NCI-H1092 treated with DMSO at 0.1 percent for 48 hours (cell line): ENCODE measurements around the gene FIGNL2.
"Not testable (repeated sequence)": the region's sequence is repeated elsewhere in the genome, so short reads cannot be mapped to it uniquely, and the experiment has no call there.

Experiments
- DNase-seq: peaks from one replicate; lab custom pipeline; 2025; lab: John Stamatoyannopoulos, UW

FIGNL2 gene, protein sequence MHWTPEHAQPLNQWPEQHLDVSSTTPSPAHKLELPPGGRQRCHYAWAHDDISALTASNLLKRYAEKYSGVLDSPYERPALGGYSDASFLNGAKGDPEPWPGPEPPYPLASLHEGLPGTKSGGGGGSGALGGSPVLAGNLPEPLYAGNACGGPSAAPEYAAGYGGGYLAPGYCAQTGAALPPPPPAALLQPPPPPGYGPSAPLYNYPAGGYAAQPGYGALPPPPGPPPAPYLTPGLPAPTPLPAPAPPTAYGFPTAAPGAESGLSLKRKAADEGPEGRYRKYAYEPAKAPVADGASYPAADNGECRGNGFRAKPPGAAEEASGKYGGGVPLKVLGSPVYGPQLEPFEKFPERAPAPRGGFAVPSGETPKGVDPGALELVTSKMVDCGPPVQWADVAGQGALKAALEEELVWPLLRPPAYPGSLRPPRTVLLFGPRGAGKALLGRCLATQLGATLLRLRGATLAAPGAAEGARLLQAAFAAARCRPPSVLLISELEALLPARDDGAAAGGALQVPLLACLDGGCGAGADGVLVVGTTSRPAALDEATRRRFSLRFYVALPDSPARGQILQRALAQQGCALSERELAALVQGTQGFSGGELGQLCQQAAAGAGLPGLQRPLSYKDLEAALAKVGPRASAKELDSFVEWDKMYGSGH

DNA sequence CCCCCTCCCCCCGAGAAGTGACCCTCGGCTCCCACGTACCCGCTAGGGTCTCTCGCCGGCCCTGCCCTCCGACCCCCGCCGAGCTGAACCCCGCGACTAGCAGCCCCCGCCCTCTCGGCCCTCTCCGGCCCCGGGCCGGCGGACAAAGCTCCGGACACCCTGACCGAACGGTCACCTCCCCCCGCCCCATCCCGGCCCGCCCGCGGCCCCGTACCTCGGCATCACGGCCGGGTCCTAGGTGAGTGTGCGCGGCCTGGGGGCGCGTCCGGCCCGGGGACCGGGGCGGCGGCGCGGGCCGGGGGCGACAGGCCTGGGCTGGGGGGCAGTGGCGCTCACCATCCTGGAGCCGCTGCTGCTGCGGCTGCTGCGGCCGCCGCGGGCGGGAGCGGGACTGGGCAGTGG lies at the start of gene FIGNL2:
TSS of gene FIGNL2 (minus strand) at position 393 of the 402 bp plus-strand sequence. CDS start 26,305 bp downstream, outside the sequence.
- DNase-seq: no peak

GRCh38 chr12:51897181-51897580 lies 48.7 kb upstream of the FIGNL2 start:
- no peak for DNase-seq

- DNase-seq: no peak
Measured at GRCh38 chr12:51896236-51896635, 47.7 kb upstream of the FIGNL2 start.

GRCh38 chr12:51895378-51896135 lies 47.0 kb upstream of the FIGNL2 start:
- no peak for DNase-seq

- DNase-seq: no peak
Measured at GRCh38 chr12:51893786-51894185, 45.3 kb upstream of the FIGNL2 start.

- DNase-seq: no peak
Measured at GRCh38 chr12:51891843-51892242, 43.3 kb upstream of the FIGNL2 start.

DNA sequence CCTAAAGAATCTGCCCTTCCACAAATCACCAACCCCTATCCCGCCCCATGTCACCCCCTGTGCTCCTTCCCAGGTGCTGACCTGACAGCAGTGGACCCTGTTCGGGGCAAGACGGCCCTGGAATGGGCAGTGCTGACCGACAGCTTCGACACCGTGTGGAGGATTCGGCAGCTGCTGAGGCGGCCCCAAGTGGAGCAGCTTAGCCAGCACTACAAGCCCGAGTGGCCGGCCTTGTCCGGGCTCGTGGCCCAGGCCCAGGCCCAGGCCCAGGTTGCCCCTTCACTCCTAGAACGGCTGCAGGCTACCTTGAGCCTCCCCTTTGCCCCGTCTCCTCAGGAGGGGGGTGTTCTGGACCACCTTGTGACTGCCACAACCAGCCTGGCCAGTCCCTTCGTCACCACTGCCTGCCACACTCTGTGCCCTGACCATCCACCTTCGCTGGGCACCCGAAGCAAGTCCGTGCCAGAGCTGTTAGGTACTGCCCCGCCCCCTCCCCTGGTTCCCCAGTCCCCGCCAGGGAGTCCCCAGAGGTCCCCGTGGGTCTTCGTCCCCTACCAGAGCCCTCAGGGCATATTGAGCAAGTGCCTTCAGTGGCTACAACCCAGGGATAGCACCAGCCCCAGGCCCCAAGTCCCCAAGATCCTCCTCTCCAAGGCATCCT lies 42.1 kb upstream of the FIGNL2 start:
- DNase-seq: no peak

- DNase-seq: no peak
Measured at GRCh38 chr12:51890133-51890464, 41.6 kb upstream of the FIGNL2 start.

DNA sequence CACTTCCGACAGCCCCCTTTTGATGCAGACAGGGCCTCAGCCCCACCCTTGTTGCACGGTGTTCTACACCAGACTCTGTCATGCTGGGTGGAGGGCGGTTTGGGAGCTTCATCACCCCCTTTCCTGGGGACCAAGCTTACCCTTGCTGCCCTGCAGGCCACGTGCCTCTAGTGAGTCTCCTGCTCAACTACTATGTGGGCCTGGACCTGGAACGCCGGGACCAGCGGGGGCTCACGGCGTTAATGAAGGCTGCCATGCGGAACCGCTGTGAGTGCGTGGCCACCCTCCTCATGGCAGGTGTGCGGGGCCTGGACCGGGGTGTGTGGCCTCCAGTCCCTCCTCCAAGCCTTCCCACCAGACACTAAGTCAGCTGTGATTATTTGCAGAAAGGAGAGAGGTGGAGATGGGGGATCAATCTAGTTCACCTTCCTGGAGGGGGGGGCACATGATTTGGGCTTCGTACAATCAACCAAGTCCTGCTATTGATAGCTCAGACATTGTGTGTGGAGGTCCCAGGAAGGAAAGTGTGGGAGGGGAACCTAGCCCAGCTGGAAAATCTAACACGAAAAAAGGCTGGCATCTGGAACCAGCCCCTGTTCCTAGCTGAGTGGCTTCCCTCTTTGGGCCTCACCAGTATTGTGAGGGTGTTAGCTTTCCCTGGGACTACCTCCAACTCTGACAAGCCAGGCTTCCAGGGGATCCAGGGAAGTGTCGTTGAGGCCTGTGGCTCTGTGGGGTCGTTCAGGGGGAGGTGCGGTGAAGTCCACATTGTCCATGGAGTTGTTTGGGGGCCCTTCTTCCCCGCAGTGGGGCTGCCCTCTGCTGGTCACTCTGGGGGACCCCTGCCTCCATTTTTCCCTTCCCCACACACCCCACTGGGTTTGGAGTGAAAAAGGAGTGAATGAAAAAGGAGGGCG lies 41.0 kb upstream of the FIGNL2 start:
- no peak for DNase-seq

GRCh38 chr12:51888316-51889215 lies 40.0 kb upstream of the FIGNL2 start:
- no peak for DNase-seq

GRCh38 chr12:51887476-51888315 lies 39.2 kb upstream of the FIGNL2 start, which contains the start of gene ANKRD33:
Gene ANKRD33, plus strand, starts transcription at chr12:51888103. Its CDS starts 84 bp downstream, at chr12:51888187.
- no peak for DNase-seq

DNA sequence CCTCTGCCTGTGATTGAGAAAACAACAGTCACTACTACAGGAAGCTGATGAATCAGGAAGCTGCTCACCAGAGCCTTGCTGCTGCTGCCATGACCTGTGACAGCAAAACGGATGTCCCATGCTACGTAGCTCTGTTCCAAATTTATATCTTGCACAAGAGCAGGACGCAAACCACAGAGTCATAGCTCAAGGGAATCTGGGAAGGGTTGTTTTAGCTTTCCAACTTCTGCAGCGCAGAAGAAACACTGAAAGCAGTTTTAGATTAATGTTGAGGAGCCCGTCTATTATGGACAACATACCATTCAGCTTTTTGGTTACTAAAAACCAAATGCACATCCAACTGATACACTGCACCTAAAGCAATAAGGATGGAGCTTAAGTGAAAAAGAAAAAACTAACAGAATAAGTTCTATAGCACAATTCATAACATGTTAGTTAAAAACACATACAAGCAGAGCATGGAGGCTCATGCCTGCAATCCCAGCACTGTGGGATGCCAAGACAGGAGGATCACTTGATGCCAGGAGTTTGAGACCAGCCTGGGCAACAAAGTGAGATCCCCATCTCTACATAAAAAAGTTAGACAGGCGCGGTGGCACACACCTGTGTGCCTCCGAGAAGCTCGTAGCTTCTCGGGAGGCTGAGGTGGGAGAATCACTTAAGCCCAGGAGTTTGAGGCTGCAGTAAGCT lies 37.6 kb upstream of the FIGNL2 start:
- DNase-seq: no peak

DNA sequence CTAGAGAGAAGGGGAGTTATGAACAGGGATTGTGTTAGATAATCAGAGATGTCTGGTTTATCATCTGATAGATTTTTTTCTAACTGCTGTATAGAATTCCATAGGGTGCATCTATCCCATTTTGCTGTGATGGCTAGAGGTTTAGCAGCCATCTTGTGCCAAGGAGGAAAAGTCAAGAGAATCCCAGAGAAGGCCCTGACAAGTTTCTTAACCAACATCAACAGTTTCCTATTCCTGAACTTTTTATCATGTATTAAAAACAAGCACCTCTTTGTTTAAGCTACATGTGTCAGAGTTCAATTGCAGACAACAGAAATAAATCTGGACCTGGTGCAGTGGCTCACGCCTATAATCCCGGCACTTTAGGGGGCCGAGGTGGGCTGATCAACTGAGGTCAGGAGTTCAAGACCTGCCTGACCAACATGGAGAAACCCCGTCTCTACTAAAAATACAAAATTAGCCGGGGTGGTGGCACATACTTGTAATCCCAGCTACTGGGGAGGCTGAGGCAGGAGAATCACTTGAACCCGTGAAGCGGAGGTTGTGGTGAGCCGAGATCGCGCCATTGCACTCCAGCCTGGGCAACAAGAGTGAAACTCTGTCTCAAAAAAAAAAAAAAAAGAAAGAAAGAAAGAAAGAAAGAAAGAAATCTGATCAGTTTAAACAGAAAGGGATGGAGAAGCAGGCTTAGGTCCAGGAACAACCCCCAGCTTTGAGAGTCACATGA lies 36.9 kb upstream of the FIGNL2 start:
- not testable (repeated sequence) for DNase-seq

DNA sequence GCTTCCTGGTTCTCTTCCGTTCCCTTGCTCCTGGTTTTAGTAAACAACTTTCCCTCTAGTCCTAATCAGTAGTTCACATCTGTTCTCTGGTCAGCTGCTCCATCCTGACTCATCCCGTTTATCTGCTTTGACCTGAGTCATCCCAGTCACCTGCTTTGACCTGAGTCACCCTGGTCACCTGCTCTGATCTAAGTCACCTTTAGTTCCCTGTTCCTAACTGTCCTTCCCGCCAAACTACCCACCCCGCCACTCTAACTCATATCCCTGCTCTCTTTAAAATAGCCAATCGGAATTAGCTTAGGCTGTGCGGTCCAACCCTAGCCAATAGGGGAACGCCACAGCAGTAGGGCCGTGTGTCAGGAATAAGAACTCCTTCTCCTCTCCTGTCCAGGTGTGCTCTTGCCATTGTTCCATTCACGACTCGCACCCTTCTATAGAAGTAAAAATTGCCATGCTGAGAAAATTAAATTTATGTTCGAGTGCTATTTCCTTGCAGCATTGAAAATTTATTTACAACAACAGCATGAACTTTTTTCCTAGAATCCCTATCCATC lies 36.2 kb upstream of the FIGNL2 start:
- no peak for DNase-seq

- DNase-seq: no peak
Measured at GRCh38 chr12:51883998-51884675, 35.6 kb upstream of the FIGNL2 start.

DNA sequence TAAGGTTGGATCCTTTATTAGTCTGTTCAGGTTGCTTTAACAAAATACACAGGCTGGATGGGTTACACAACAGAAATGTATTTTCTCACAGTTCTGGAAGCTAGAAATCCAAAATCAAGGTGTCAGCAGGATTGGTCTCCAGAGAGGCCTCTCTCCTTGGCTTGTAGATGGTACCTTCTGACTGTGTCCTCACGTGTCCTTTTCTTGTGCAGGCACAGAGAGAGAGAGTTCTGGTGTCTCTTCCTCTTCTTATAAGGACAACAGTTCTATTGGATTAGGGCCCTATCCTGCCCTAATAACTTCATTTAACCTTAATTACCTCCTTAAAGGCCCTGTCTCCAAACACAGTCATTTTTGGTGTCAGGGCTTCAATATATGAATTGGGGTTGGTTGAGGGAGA lies 34.8 kb upstream of the FIGNL2 start:
- no peak for DNase-seq

- DNase-seq: no peak
Measured at GRCh38 chr12:51879102-51879501, 30.6 kb upstream of the FIGNL2 start.
